H1 (cell line): ENCODE data around the gene MLYCD. TPM values are rescaled to one million over a fixed set of nuclear protein-coding genes. Genes with fewer than 3 reads are reported as not detected.

Source experiments
- CTCF ChIA-PET: fragments of 300-600 bp; sonication (Branson Sonifier 250); formaldehyde crosslinking; loops from one replicate; lab custom pipeline; 2021; ENCODE audit not compliant: partially characterized antibody; lab: Charles Lee
- POLR2A ChIA-PET: fragments of 300-600 bp; sonication (Branson Sonifier 250); formaldehyde crosslinking; loops from one replicate; lab custom pipeline; 2021; ENCODE audit warnings: inconsistent platforms; ENCODE audit not compliant: partially characterized antibody; lab: Charles Lee
- DNase-seq, 2 experiments: peaks; one replicate each; pipeline versions ENCODE4 v3.0.0 to v3.0.0-alpha.2; 2010 to 2022; ENCODE audit warnings: low spot score in 2 of 2, low read depth in 1 of 2, mixed read lengths in 1 of 2
- FAIRE-seq: peaks from 2 replicates; lab custom pipeline; 2011; peaks lifted over from hg19 to GRCh38; lab: Jason Lieb, UNC
- H2AFZ ChIP-seq: 2 replicates; pipeline ENCODE4 v1.8.1; 2012; ENCODE audit warnings: low read length, inconsistent platforms
- H2AK5ac ChIP-seq: 2 replicates; pipeline ENCODE4 v1.6.1; 2013; ENCODE audit warnings: low read depth, low read length
- H2BK120ac ChIP-seq: replicated peaks from 2 replicates; pipeline ENCODE3; 2013; ENCODE audit warnings: low read depth, low read length, inconsistent platforms
- H2BK12ac ChIP-seq: 2 replicates; pipeline ENCODE4 v1.6.1; 2013; ENCODE audit warnings: low read depth, low read length
- H2BK15ac ChIP-seq: 2 replicates; pipeline ENCODE4 v1.6.1; 2013; ENCODE audit warnings: low read length
- H2BK20ac ChIP-seq: 2 replicates; pipeline ENCODE4 v1.6.1; 2013; ENCODE audit warnings: low read length
- H2BK5ac ChIP-seq: 2 replicates; pipeline ENCODE4 v1.6.1; 2013; ENCODE audit warnings: low read depth, low read length
- H3K14ac ChIP-seq: 2 replicates; pipeline ENCODE4 v1.6.1; 2013; ENCODE audit warnings: inconsistent platforms; ENCODE audit not compliant: insufficient read length
- H3K18ac ChIP-seq: 2 replicates; pipeline ENCODE4 v1.6.1; 2013; ENCODE audit warnings: low read length; ENCODE audit errors: extremely low read depth
- H3K23ac ChIP-seq: 2 replicates; pipeline ENCODE4 v1.6.1; 2013; ENCODE audit warnings: inconsistent platforms; ENCODE audit not compliant: insufficient read length
- H3K23me2 ChIP-seq: 2 replicates; pipeline ENCODE4 v1.6.1; 2013; ENCODE audit warnings: low read depth, low read length
- H3K27ac ChIP-seq: 2 replicates; pipeline ENCODE4 v1.6.1; 2011; ENCODE audit warnings: low read depth, low read length, inconsistent platforms
- H3K27me3 ChIP-seq, 4 experiments: replicated peaks in 1 of 4; 1 replicate in 1 of 4; 2 replicates in 3 of 4; pipeline versions ENCODE4 v1.6.1 to v1.8.1; 2011 to 2013; ENCODE audit warnings: low read length in 3 of 4, mild to moderate bottlenecking in 3 of 4, inconsistent platforms in 2 of 4, mixed read lengths in 2 of 4, moderate library complexity in 1 of 4; ENCODE audit not compliant: control insufficient read depth in 3 of 4, insufficient read depth in 3 of 4; ENCODE audit errors: extremely low read depth in 1 of 4
- H3K36me3 ChIP-seq, 4 experiments: 2 replicates each; pipeline versions ENCODE4 v1.6.1 to v1.8.1; 2011 to 2013; ENCODE audit warnings: mild to moderate bottlenecking in 4 of 4, low read length in 3 of 4, moderate library complexity in 2 of 4, control low read depth in 1 of 4, inconsistent platforms in 1 of 4; ENCODE audit not compliant: insufficient read depth in 4 of 4, control insufficient read depth in 2 of 4
- H3K4ac ChIP-seq: replicated peaks from 2 replicates; pipeline ENCODE3; 2013; ENCODE audit warnings: low read length, low read depth, mixed read lengths, inconsistent platforms; ENCODE audit not compliant: insufficient read length
- H3K4me1 ChIP-seq, 4 experiments: replicated peaks in 1 of 4; 1 replicate in 1 of 4; 2 replicates in 3 of 4; pipeline versions ENCODE4 v1.6.1 to v1.8.1; 2011 to 2013; ENCODE audit warnings: low read length in 3 of 4, inconsistent platforms in 2 of 4, mixed read lengths in 1 of 4; ENCODE audit not compliant: insufficient read depth in 4 of 4, control insufficient read depth in 3 of 4
- H3K4me2 ChIP-seq, 2 experiments: 2 replicates each; pipeline versions ENCODE4 v1.6.1 to v1.8.1; 2011 to 2013; ENCODE audit warnings: low read depth in 2 of 2, low read length in 2 of 2, control low read depth in 1 of 2, inconsistent platforms in 1 of 2, mild to moderate bottlenecking in 1 of 2; ENCODE audit not compliant: insufficient read depth in 1 of 2
- H3K4me3 ChIP-seq, 4 experiments: fragments of 200-600, 300-600 bp in 1 of 4; sonication (generic), shearing (Covaris generic), sonication (Bioruptor Twin) in 1 of 4; 2 replicates each; pipeline versions ENCODE4 v1.5.1 to v1.8.1; 2011 to 2016; ENCODE audit warnings: low read length in 4 of 4, low read depth in 3 of 4, control low read depth in 2 of 4, inconsistent platforms in 2 of 4, mild to moderate bottlenecking in 2 of 4, mixed read lengths in 1 of 4, moderate library complexity in 1 of 4; ENCODE audit not compliant: insufficient read depth in 2 of 4; ENCODE audit errors: extremely low read depth in 1 of 4
- H3K56ac ChIP-seq: replicated peaks from 2 replicates; pipeline ENCODE3; 2013; ENCODE audit warnings: low read depth, mild to moderate bottlenecking, mixed read lengths, low read length, inconsistent platforms; ENCODE audit not compliant: insufficient read length
- H3K79me1 ChIP-seq: 2 replicates; pipeline ENCODE4 v1.6.1; 2013; ENCODE audit warnings: low read depth, low read length, control low read depth
- H3K79me2 ChIP-seq, 2 experiments: 2 replicates each; pipeline versions ENCODE4 v1.6.1 to v1.8.1; 2012 to 2013; ENCODE audit warnings: low read length in 2 of 2, mild to moderate bottlenecking in 2 of 2, inconsistent platforms in 1 of 2; ENCODE audit not compliant: insufficient read depth in 2 of 2, control insufficient read depth in 1 of 2
- H3K9ac ChIP-seq, 4 experiments: replicated peaks in 1 of 4; 1 replicate in 1 of 4; 2 replicates in 3 of 4; pipeline versions ENCODE4 v1.6.1 to v1.8.1; 2011 to 2013; ENCODE audit warnings: low read depth in 3 of 4, low read length in 3 of 4, control low read depth in 2 of 4, mild to moderate bottlenecking in 2 of 4, moderate library complexity in 2 of 4, inconsistent platforms in 1 of 4; ENCODE audit errors: extremely low read depth in 1 of 4
- H3K9me3 ChIP-seq, 2 experiments: 2 replicates each; pipeline versions ENCODE4 v1.6.1 to v1.8.1; 2012 to 2013; ENCODE audit warnings: mild to moderate bottlenecking in 2 of 2, moderate library complexity in 2 of 2, control low read depth in 1 of 2, inconsistent platforms in 1 of 2, low read depth in 1 of 2, low read length in 1 of 2, mixed read lengths in 1 of 2; ENCODE audit not compliant: insufficient read depth in 2 of 2
- H4K20me1 ChIP-seq, 2 experiments: replicated peaks in 1 of 2; 2 replicates each; pipeline versions ENCODE3 to v1.8.1; 2011 to 2013; ENCODE audit warnings: inconsistent platforms in 2 of 2, low read length in 2 of 2, mild to moderate bottlenecking in 1 of 2; ENCODE audit not compliant: insufficient read depth in 2 of 2, control insufficient read depth in 1 of 2
- H4K5ac ChIP-seq: 2 replicates; pipeline ENCODE4 v1.6.1; 2013; ENCODE audit warnings: low read length, low read depth, mixed read lengths, inconsistent platforms; ENCODE audit not compliant: insufficient read length
- H4K8ac ChIP-seq: 2 replicates; pipeline ENCODE4 v1.8.0; 2013; ENCODE audit warnings: mild to moderate bottlenecking, moderate library complexity, low read length, inconsistent platforms; ENCODE audit not compliant: insufficient read depth; ENCODE audit errors: extremely low read depth
- H4K91ac ChIP-seq: replicated peaks from 2 replicates; pipeline ENCODE3; 2013; ENCODE audit warnings: low read length, mixed read lengths, inconsistent platforms; ENCODE audit not compliant: insufficient read length
- CHD2 ChIP-seq: IDR thresholded peaks from 2 replicates; pipeline ENCODE4 v1.6.1; 2012; ENCODE audit warnings: low read length, improper control_type of control experiment
- EGR1 ChIP-seq: IDR thresholded peaks from 2 replicates; pipeline ENCODE4 v1.6.1; 2011; ENCODE audit warnings: low read depth, low read length, borderline replicate concordance
- HDAC2 ChIP-seq, 2 experiments: fragments of 300-600 bp in 1 of 2; sonication (generic) in 1 of 2; IDR thresholded peaks; 2 replicates each; pipeline ENCODE4 v1.6.1; 2011 to 2012; ENCODE audit warnings: low read depth in 2 of 2, low read length in 2 of 2, mild to moderate bottlenecking in 2 of 2, moderate library complexity in 2 of 2, borderline replicate concordance in 1 of 2, inconsistent platforms in 1 of 2
- KDM4A ChIP-seq: IDR thresholded peaks from one replicate; pipeline ENCODE4 v1.7.1; 2012; ENCODE audit warnings: low read depth, mild to moderate bottlenecking, moderate library complexity, low read length, inconsistent platforms; ENCODE audit not compliant: severe bottlenecking
- NANOG ChIP-seq: IDR thresholded peaks from 2 replicates; pipeline ENCODE4 v1.6.1; 2011; ENCODE audit warnings: low read length, low read depth, mild to moderate bottlenecking, inconsistent platforms; ENCODE audit not compliant: insufficient read depth, poor library complexity, severe bottlenecking
- POLR2AphosphoS5 ChIP-seq: IDR thresholded peaks from 2 replicates; pipeline ENCODE4 v1.6.1; 2011; ENCODE audit warnings: low read depth, low read length
- RAD21 ChIP-seq, 2 experiments: IDR thresholded peaks in 1 of 2; conservative IDR thresholded peaks in 1 of 2; 2 replicates each; pipeline ENCODE4 v1.6.1; 2011; ENCODE audit warnings: low read depth in 2 of 2, low read length in 2 of 2, improper control_type of control experiment in 1 of 2, inconsistent platforms in 1 of 2, mild to moderate bottlenecking in 1 of 2, moderate library complexity in 1 of 2
- RNF2 ChIP-seq: fragments of 200-900, 300-1000 bp; sonication (generic); IDR thresholded peaks from 2 replicates; pipeline ENCODE4 v1.7.1; 2016; ENCODE audit warnings: borderline replicate concordance, low read depth, mild to moderate bottlenecking, antibody characterized with exemption, low read length; ENCODE audit not compliant: poor library complexity, severe bottlenecking; ENCODE audit errors: missing control alignments
- SAP30 ChIP-seq: fragments of 300-600 bp; sonication (generic); IDR thresholded peaks from 2 replicates; pipeline ENCODE4 v1.7.1; 2012; ENCODE audit warnings: low read length, moderate library complexity, mild to moderate bottlenecking, inconsistent platforms; ENCODE audit not compliant: insufficient read depth, insufficient replicate concordance
- SRF ChIP-seq: IDR thresholded peaks from 2 replicates; pipeline ENCODE4 v1.6.1; 2011; ENCODE audit warnings: mild to moderate bottlenecking, low read depth, low read length, moderate library complexity
- TBP ChIP-seq: IDR thresholded peaks from 2 replicates; pipeline ENCODE4 v1.6.1; 2011; ENCODE audit warnings: low read depth, low read length, improper control_type of control experiment
- TEAD4 ChIP-seq: IDR thresholded peaks from 2 replicates; pipeline ENCODE4 v1.6.1; 2012; ENCODE audit warnings: low read depth, low read length, inconsistent platforms, mixed read lengths
- YY1 ChIP-seq: IDR thresholded peaks from 2 replicates; pipeline ENCODE4 v1.6.1; 2011; ENCODE audit warnings: low read depth, mild to moderate bottlenecking, low read length
- WGBS, 2 experiments: shearing (Covaris generic) in 1 of 2; methylation state at CpG; one replicate each; pipeline versions ENCODE4 v1.1.6 to v1.1.7; 2013 to 2015; ENCODE audit warnings: low lambda C conversion rate in 2 of 2, mixed read lengths in 2 of 2, inconsistent platforms in 1 of 2, low coverage in 1 of 2, missing lambda C conversion rate in 1 of 2; ENCODE audit not compliant: insufficient replicate concordance in 2 of 2, insufficient coverage in 1 of 2, insufficient read length in 1 of 2; ENCODE audit errors: extremely low coverage in 1 of 2, missing lambda C conversion rate in 1 of 2; 5-methylcytosine and 5-hydroxymethylcytosine counted together
- polyA plus RNA-seq, 7 experiments: library from polyadenylated mRNA; depleted of rRNA in 3 of 7; stranded (reverse) in 5 of 7; unstranded in 2 of 7; fragments of >200 nt in 5 of 7; fragments of 200-250 nt in 2 of 7; gene quantifications; 1 replicate in 5 of 7; 2 replicates in 1 of 7; 4 replicates in 1 of 7; pipeline versions ENCODE4 v1.2.1 to v1.2.3, GENCODE V29; 2011 to 2013; ENCODE audit warnings: missing spikeins in 2 of 7, mixed read lengths in 2 of 7
- total RNA-seq: library from RNA; stranded (reverse); fragmentation: NEBNext Ultra II Directional; extraction: Animal tissue kit (Norgen Biotek cat#: 25700); gene quantifications from 2 replicates; pipeline ENCODE4 v1.2.1, GENCODE V29; 2021

Gene MLYCD
- total and polyA plus RNA-seq, 2 of the 8 experiments (the other 6 are each of a cell fraction or from before 2014, with no cell fraction given), result 3.7 to 7.0 TPM

DNA sequence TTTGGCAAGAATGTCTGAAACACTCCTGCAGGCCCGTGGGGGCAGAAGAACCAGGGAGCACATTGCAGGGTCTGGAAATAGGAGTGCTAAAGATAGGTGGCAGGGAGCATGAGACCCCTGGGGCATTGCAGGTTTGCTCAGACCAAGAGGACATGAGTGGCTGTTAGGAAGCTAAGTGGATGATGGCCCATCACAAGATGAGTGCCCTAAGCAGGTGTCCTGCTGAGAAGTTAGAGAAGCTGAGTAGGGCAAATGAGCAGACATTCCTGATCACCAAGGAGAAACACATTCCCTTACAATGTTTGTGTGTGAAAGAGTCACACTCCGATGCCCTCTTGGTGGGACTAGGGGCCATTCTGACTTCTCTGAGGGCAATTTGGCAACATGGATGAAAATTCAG, 9.9 kb downstream of the MLYCD start:
- Histone ChIP-seq H3K4me3 (no peak overlapping the region), H2BK20ac (no peak overlapping the region), H4K20me1 (peaks cover 0 to 6% of the 10 kb centered on the region in 2 experiments), H2BK12ac (no peak overlapping the region), H4K5ac (no peak overlapping the region), H3K27me3 (no peaks in the 10 kb centered on the region), H3K36me3 (peaks cover 5 to 17% (median 7%) of the 10 kb centered on the region in 4 experiments; a peak in 5 of 8 replicates), H3K23ac (no peak overlapping the region), H3K79me1 (peaks cover 2% of the 10 kb centered on the region; the same call in 1 of the 2 replicates), H4K8ac (no peak overlapping the region), H3K79me2 (peaks cover 0 to 7% of the 10 kb centered on the region in 2 experiments; a peak in 2 of 4 replicates), H3K4me1 (peaks cover 0 to 5% (median 2%) of the 10 kb centered on the region in 4 experiments; a peak in 4 of 7 replicates), H2BK15ac (no peak overlapping the region), H2AFZ (no peak overlapping the region), H3K9me3 (no peaks in the 10 kb centered on the region), H3K18ac (no peak overlapping the region), H2AK5ac (no peak overlapping the region), H4K91ac (no peak overlapping the region), H3K27ac (no peak overlapping the region), H3K4ac (no peak overlapping the region), H3K56ac (no peak overlapping the region), H3K4me2 (no peak overlapping the region), H2BK120ac (no peak overlapping the region), H3K9ac (no peak overlapping the region), H2BK5ac (no peak overlapping the region), H3K23me2 (no peaks in the 10 kb centered on the region), H3K14ac (no peak overlapping the region)
- no peak for FAIRE-seq
- POLR2A ChIA-PET, result interaction anchor here (0.9 to 1.0 kb wide), 2 partner anchors 9 to 45 kb away, joined by 3 to 4 read pairs; no protein-coding TSS in a partner anchor
- no peak for DNase-seq
- CTCF ChIA-PET, result interaction anchor here (1.6 kb wide), 1 partner anchor 81 kb away, joined by 3 read pairs; no protein-coding TSS in a partner anchor
- WGBS, 2 experiments, result 89% methylated on average over 2 of the region's 2 CpGs; no CpG with 5 or more reads in 1 of the 2 experiments
- TF ChIP-seq TBP (no peak), EGR1 (no peak), NANOG (peak; percentile 74), SRF (no peak), RAD21 (IDR thresholded peaks at IDR 0.05 in 1 of 2, conservative IDR thresholded peaks at IDR 0.05 in 1 of 2; ENCODE audit: low read depth in 2 of 2, low read length in 2 of 2) (no peak), HDAC2 (IDR thresholded peaks at IDR 0.05; ENCODE audit: borderline replicate concordance in 1 of 2, low read depth in 2 of 2, low read length in 2 of 2) (no peak), POLR2AphosphoS5 (peak; percentile 87), CHD2 (no peak), KDM4A (no peak), TEAD4 (0 out of 2 replicates have a peak, but pooled peaks have one; percentile 8), RNF2 (no peak), SAP30 (no peak), YY1 (no peak)
